ENCODE measurements around the gene GM2A. TPM values are rescaled to one million over a fixed set of nuclear protein-coding genes. Genes with fewer than 3 reads are reported as not detected.

The GM2A gene
- total RNA-seq, 3 donors from 2014 or later, result 35.1 to 58.0 (median 43.8) TPM

DNA sequence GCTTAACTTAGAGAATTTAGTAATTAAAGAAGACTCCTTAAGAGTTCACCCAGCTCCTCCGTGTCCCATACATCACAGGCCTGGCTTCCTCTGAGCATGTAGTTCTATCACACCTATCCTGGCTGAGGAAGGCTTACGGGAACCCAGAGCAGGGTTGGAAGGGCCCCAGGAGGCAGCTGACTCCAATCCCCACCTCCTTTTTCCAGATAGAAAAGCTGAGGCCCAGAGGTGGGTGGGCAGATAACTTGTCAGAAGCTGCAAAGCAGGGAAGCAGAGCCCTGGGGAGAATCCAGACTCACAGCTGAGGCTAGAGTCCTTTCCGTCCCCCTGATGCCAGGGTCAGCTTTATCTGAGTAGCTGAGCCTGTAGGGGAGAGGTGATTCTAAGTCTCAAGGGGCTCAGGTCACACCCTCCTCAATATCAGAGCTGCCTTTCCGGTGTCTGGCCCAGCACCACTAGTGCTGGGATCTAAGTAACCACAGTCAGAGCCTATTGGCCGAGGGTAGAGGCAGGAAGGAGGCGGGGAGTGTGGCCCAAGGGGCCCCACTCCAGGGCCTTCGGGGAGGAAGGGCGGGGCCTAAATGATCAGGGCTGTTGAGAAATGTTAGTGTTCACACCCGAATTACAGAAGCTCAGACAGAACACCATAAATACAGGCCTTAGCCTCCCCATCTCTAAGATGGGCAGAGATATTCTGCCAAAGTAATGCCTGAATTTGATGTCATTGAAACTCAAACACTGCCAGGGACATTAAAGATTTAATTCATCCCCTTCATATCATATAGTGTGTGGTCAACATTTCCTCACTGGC is 39.0 kb upstream of the GM2A start:
- Histone ChIP-seq H3K27me3 (no peaks in the 10 kb centered on the region), H3K9me3 (no peaks in the 10 kb centered on the region), H3K4me1 (no peaks in the 10 kb centered on the region), H3K36me3 (no peaks in the 10 kb centered on the region), H3K27ac (peak overlapping the region; percentile 16 to 74), H3K4me3 (no peak overlapping the region)
- TF ChIP-seq, protein P1, sequence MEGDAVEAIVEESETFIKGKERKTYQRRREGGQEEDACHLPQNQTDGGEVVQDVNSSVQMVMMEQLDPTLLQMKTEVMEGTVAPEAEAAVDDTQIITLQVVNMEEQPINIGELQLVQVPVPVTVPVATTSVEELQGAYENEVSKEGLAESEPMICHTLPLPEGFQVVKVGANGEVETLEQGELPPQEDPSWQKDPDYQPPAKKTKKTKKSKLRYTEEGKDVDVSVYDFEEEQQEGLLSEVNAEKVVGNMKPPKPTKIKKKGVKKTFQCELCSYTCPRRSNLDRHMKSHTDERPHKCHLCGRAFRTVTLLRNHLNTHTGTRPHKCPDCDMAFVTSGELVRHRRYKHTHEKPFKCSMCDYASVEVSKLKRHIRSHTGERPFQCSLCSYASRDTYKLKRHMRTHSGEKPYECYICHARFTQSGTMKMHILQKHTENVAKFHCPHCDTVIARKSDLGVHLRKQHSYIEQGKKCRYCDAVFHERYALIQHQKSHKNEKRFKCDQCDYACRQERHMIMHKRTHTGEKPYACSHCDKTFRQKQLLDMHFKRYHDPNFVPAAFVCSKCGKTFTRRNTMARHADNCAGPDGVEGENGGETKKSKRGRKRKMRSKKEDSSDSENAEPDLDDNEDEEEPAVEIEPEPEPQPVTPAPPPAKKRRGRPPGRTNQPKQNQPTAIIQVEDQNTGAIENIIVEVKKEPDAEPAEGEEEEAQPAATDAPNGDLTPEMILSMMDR (IDR thresholded peaks at IDR 0.05), result no peak
- TF ChIP-seq POLR2AphosphoS5 (IDR thresholded peaks at IDR 0.05), result no peak
- DNase-seq (ENCODE audit: low spot score in 2 of 2), result peak in 1 of 2 donors; percentile 46
- intact Hi-C loops (cut with DNase I; ENCODE audit: low total_unique reads), result no loop called here

DNA sequence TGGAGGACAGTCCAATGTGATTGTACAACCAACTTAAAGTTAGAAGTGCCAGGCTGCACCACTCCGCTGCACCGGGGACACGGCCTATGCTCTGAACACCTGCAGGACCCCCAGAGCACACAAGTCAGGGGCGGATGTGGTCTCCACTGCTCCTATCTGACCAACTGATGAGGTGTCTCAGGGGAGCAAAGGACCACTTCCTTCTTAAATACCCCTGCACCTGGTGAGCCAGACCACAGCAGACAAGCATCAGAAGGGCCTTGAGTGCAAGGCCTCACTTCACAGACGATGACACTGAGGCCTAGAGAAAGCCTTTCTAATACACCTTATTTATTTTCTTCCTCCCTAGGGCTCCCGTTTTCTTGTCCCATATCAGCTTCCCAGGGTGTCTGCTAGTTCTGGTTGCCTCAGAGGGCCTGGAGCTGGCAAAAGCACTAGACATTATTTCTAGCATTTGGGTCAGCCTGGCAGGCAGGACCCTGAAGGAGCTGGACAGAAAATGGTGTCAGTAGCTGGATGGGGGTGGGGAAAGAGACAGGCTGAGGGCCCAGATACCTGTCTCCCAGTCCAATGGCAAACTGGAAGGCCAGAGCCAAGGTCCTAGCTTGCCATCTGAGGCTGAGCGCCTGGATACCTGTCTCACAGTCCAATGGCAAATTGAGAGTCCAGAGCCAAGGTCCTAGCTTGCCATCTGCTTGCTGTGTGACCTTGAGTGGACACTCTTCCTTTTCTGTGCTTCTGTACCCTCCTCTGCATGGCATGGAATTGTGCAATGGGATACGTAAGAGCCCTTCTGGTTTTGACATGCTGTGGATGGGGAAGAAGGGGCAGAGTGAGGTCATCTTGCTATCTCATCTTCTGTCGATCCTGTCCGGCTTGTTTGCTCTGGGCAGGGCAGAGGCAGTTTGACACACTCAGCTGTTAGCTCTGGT is 38.1 kb upstream of the GM2A start:
- intact Hi-C loops (cut with DNase I; ENCODE audit: low total_unique reads), result no loop called here
- Histone ChIP-seq H3K27ac (peak overlapping the region; percentile 16 to 74), H3K4me3 (no peak overlapping the region), H3K4me1 (no peaks in the 10 kb centered on the region), H3K9me3 (no peaks in the 10 kb centered on the region), H3K27me3 (no peaks in the 10 kb centered on the region), H3K36me3 (no peaks in the 10 kb centered on the region)
- TF ChIP-seq POLR2A (IDR thresholded peaks at IDR 0.05) (no peak), POLR2AphosphoS5 (IDR thresholded peaks at IDR 0.05) (no peak)
- TF ChIP-seq, protein P1 (IDR thresholded peaks at IDR 0.05), result no peak
- no peak for DNase-seq (ENCODE audit: low spot score in 2 of 2)

DNA sequence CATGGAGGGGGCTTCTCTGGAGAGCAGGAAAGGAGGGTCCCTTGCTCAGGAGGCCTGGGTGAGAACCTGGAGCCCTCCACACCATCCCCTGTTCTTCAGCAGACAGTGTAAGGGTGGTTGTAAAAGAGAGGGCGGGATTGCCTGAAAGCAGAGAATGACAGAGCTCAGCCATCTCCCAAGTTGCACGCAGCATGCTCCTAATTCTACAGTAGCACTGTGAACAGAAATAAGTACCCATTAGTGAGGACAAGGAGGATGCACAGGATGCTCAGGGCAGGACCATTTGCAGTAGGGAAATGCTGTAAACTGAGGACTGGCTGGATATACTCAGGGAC is 37.5 kb upstream of the GM2A start:
- Histone ChIP-seq H3K36me3 (no peaks in the 10 kb centered on the region), H3K9me3 (no peaks in the 10 kb centered on the region), H3K4me1 (no peaks in the 10 kb centered on the region), H3K4me3 (no peak overlapping the region), H3K27ac (peak overlapping the region in 1 of 2 donors; percentile 74), H3K27me3 (no peaks in the 10 kb centered on the region)
- no peak for DNase-seq (ENCODE audit: low spot score in 2 of 2)
- TF ChIP-seq, protein P1 (IDR thresholded peaks at IDR 0.05), result no peak
- no peak for TF ChIP-seq POLR2AphosphoS5 (IDR thresholded peaks at IDR 0.05)
- TF ChIP-seq POLR2A (IDR thresholded peaks at IDR 0.05), result no peak
- intact Hi-C loops (cut with DNase I; ENCODE audit: low total_unique reads), result no loop called here

DNA sequence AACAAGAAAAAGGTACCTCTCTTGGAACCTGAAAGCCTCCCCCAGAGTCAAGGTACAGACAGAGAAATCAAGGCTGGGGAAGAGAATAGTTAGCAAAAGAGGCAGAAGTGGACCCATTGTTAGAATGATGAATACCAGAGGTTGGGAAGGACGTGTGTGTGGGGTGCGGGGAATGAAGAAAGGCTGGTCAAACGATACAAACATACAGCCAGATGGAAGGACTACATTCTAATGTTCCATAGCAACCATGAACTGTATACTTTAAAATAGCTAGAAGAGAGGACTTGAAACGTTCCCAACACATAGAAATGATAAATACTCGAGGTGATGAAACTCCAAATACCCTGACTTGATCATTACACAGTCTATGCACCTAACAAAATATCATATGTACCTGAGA is 36.2 kb upstream of the GM2A start:
- H3K27me3 ChIP-seq, result no peaks in the 10 kb centered on the region
- H3K27ac ChIP-seq, result no peak overlapping the region
- H3K4me3 ChIP-seq, result no peak overlapping the region
- intact Hi-C loops (cut with DNase I; ENCODE audit: low total_unique reads), result no loop called here
- no peaks in the 10 kb centered on the region for H3K4me1 ChIP-seq
- no peak for DNase-seq (ENCODE audit: low spot score in 2 of 2)
- H3K9me3 ChIP-seq, result no peaks in the 10 kb centered on the region
- no peaks in the 10 kb centered on the region for H3K36me3 ChIP-seq
- TF ChIP-seq, protein P1 (IDR thresholded peaks at IDR 0.05), result no peak
- TF ChIP-seq POLR2AphosphoS5 (IDR thresholded peaks at IDR 0.05), result no peak
- no peak for TF ChIP-seq POLR2A (IDR thresholded peaks at IDR 0.05)

DNA sequence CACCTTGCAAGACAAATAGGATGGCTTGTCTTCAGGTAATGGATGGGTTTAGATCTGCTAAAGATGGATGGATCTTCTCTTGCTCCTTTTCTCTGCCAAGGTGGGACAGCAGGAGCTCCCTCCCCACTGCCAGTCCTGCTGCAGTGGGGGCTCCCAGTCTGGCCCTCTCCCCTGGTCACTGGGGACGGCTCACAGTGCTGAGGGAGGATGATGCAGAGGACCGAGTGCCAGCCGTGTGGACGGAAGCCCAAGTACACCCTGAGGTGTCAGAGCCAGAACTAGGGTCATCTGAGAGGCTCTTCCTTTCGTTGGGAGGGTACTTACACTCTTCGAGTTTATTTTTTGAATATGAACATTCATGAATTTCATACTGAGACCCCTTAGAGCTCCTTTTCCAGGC is 34.8 kb upstream of the GM2A start:
- TF ChIP-seq, protein P1 (IDR thresholded peaks at IDR 0.05), result no peak
- TF ChIP-seq POLR2AphosphoS5 (IDR thresholded peaks at IDR 0.05) (no peak), POLR2A (IDR thresholded peaks at IDR 0.05) (no peak)
- no peaks in the 10 kb centered on the region for H3K27me3 ChIP-seq
- intact Hi-C loops (cut with DNase I; ENCODE audit: low total_unique reads), result no loop called here
- no peaks in the 10 kb centered on the region for H3K36me3 ChIP-seq
- no peaks in the 10 kb centered on the region for H3K4me1 ChIP-seq
- H3K9me3 ChIP-seq, result no peaks in the 10 kb centered on the region
- H3K27ac ChIP-seq, result no peak overlapping the region
- no peak overlapping the region for H3K4me3 ChIP-seq
- DNase-seq (ENCODE audit: low spot score in 2 of 2), result no peak

All from breast epithelium (tissue), 4 donors.